B cell (primary cell): Measurements from ENCODE around the gene GADL1. TPM values are rescaled to one million over a fixed set of nuclear protein-coding genes. Genes with fewer than 3 reads are reported as not detected.

Source experiments
- ATAC-seq: fragments of 200-7000 bp; cut with Tn5 transposase; one replicate; pipeline ENCODE4 v1.10.0; 2021; ENCODE audit warnings: low read depth, mild to moderate bottlenecking, moderate number of reproducible peaks, moderate library complexity
- CTCF ChIA-PET: fragments of 350-600 bp; sonication (Branson Sonifier 250); formaldehyde crosslinking; loops from one replicate; lab custom pipeline; 2021; ENCODE audit warnings: antibody characterized with exemption, inconsistent platforms; lab: Charles Lee
- POLR2A ChIA-PET: fragments of 350-600 bp; sonication (Branson Sonifier 250); formaldehyde crosslinking; loops from one replicate; lab custom pipeline; 2021; ENCODE audit warnings: antibody characterized with exemption; lab: Charles Lee
- DNase-seq: peaks from one replicate; pipeline ENCODE4 v3.0.0; 2013
- H2AFZ ChIP-seq: 2 replicates; pipeline ENCODE4 v1.6.1; 2012; ENCODE audit warnings: mild to moderate bottlenecking, low read depth, low read length; ENCODE audit not compliant: insufficient read depth, poor library complexity, severe bottlenecking
- H3K27ac ChIP-seq, 2 donors: 1 replicate in 1 of 2; 2 replicates in 1 of 2; pipeline ENCODE4 v1.5.1; 2012 to 2013; ENCODE audit warnings: low read length in 2 of 2, mild to moderate bottlenecking in 2 of 2, moderate library complexity in 1 of 2
- H3K27me3 ChIP-seq, 4 experiments: fragments of 200-600 bp in 1 of 4; sonication (generic) in 1 of 4; replicated peaks in 1 of 4; 1 replicate in 2 of 4; 2 replicates in 2 of 4; pipeline versions ENCODE4 v1.6.1 to v1.7.0; 2013 to 2016; ENCODE audit warnings: low read length in 3 of 4, mild to moderate bottlenecking in 2 of 4, mixed read lengths in 1 of 4, moderate library complexity in 1 of 4; ENCODE audit not compliant: insufficient read depth in 4 of 4, control insufficient read depth in 3 of 4; ENCODE audit errors: control extremely low read depth in 1 of 4
- H3K36me3 ChIP-seq, 2 experiments: replicated peaks in 1 of 2; 1 replicate in 1 of 2; 2 replicates in 1 of 2; pipeline versions ENCODE4 v1.6.1 to v1.7.1; 2013; ENCODE audit warnings: low read length in 1 of 2; ENCODE audit not compliant: insufficient read depth in 2 of 2, control insufficient read depth in 1 of 2; ENCODE audit errors: control extremely low read depth in 1 of 2, extremely low read depth in 1 of 2
- H3K4me1 ChIP-seq, 2 donors: fragments of 200-600 bp in 1 of 2; sonication (generic) in 1 of 2; 1 replicate in 1 of 2; 2 replicates in 1 of 2; pipeline versions ENCODE4 v1.5.1 to v1.6.1; 2013 to 2017; ENCODE audit warnings: low read length in 2 of 2; ENCODE audit not compliant: control insufficient read depth in 2 of 2, insufficient read depth in 2 of 2
- H3K4me2 ChIP-seq: replicated peaks from 2 replicates; pipeline ENCODE3; 2012; ENCODE audit warnings: mild to moderate bottlenecking, low read depth, low read length; ENCODE audit not compliant: poor library complexity, severe bottlenecking
- H3K4me3 ChIP-seq, 5 experiments: fragments of 200-600 bp in 1 of 5; sonication (generic) in 1 of 5; 1 replicate in 3 of 5; 2 replicates in 2 of 5; pipeline versions ENCODE4 v1.5.1 to v1.7.0; 2011 to 2016; ENCODE audit warnings: low read length in 4 of 5, mild to moderate bottlenecking in 4 of 5, low read depth in 2 of 5, control low read depth in 1 of 5, moderate library complexity in 1 of 5; ENCODE audit not compliant: insufficient read depth in 1 of 5; ENCODE audit errors: control extremely low read depth in 1 of 5, extremely low read depth in 1 of 5
- H3K79me2 ChIP-seq: fragments of 200-600 bp; sonication (generic); one replicate; pipeline ENCODE4 v1.6.0; 2016; ENCODE audit warnings: low read length; ENCODE audit not compliant: control insufficient read depth, insufficient read depth
- H3K9ac ChIP-seq: fragments of 200-600 bp; sonication (generic); 2 replicates; pipeline ENCODE4 v1.6.1; 2017; ENCODE audit warnings: mild to moderate bottlenecking, low read length, moderate library complexity
- H3K9me3 ChIP-seq, 3 donors: one replicate each; pipeline versions ENCODE4 v1.6.1 to v1.7.1; 2013; ENCODE audit warnings: low read length in 2 of 3; ENCODE audit not compliant: control insufficient read depth in 2 of 3, insufficient read depth in 1 of 3; ENCODE audit errors: control extremely low read depth in 1 of 3
- H4K20me1 ChIP-seq: 2 replicates; pipeline ENCODE4 v1.6.0; 2012; ENCODE audit warnings: mild to moderate bottlenecking, low read length; ENCODE audit not compliant: insufficient read depth, control insufficient read depth, poor library complexity, severe bottlenecking
- H3K27ac Mint-ChIP-seq: one replicate; pipeline ENCODE4 v1.8.0; 2021; ENCODE audit warnings: mixed read lengths
- H3K27me3 Mint-ChIP-seq: one replicate; pipeline ENCODE4 v1.8.0; 2021; ENCODE audit warnings: mixed read lengths
- H3K4me1 Mint-ChIP-seq: one replicate; pipeline ENCODE4 v1.8.0; 2021; ENCODE audit warnings: mixed read lengths
- H3K4me3 Mint-ChIP-seq: one replicate; pipeline ENCODE4 v1.8.0; 2021; ENCODE audit warnings: mixed read lengths
- H3K9me3 Mint-ChIP-seq: one replicate; pipeline ENCODE4 v1.8.0; 2022; ENCODE audit warnings: mixed read lengths; ENCODE audit not compliant: insufficient read depth
- EZH2 ChIP-seq: IDR thresholded peaks from 2 replicates; pipeline ENCODE4 v1.6.1; 2012; ENCODE audit warnings: borderline replicate concordance, low read depth, mild to moderate bottlenecking, moderate library complexity, low read length; ENCODE audit not compliant: insufficient read depth, poor library complexity, severe bottlenecking
- WGBS: methylation state at CpG from one replicate; pipeline ENCODE4 v1.1.5; 2013; ENCODE audit warnings: missing lambda C conversion rate; ENCODE audit not compliant: insufficient coverage; 5-methylcytosine and 5-hydroxymethylcytosine counted together
- intact Hi-C: fragments of 100-400 bp; cut with micrococcal nuclease; formaldehyde crosslinking; loops from one replicate; pipeline ENCODE4 v1.10.0; 2022
- polyA plus RNA-seq: library from polyadenylated mRNA; depleted of rRNA; stranded (reverse); fragments of >200 nt; gene quantifications from 2 replicates; pipeline ENCODE4 v1.2.3, GENCODE V29; 2012
- total RNA-seq, 2 donors: library from RNA; stranded (reverse); fragments of 120-200 nt in 1 of 2; gene quantifications; 1 replicate in 1 of 2; 2 replicates in 1 of 2; pipeline versions ENCODE4 v1.2.3 to v1.2.4, GENCODE V29; 2013 to 2022
- TF ChIP-seq, protein P1 (sequence below): fragments of 200-600 bp; IDR thresholded peaks from one replicate; pipeline ENCODE4 v1.8.0; 2022; ENCODE audit warnings: antibody characterized with exemption, mild to moderate bottlenecking

Gene GADL1
- total and polyA plus RNA-seq, 2 donors (not counting 1 experiment from before 2014, with no cell fraction given): not detected

DNA sequence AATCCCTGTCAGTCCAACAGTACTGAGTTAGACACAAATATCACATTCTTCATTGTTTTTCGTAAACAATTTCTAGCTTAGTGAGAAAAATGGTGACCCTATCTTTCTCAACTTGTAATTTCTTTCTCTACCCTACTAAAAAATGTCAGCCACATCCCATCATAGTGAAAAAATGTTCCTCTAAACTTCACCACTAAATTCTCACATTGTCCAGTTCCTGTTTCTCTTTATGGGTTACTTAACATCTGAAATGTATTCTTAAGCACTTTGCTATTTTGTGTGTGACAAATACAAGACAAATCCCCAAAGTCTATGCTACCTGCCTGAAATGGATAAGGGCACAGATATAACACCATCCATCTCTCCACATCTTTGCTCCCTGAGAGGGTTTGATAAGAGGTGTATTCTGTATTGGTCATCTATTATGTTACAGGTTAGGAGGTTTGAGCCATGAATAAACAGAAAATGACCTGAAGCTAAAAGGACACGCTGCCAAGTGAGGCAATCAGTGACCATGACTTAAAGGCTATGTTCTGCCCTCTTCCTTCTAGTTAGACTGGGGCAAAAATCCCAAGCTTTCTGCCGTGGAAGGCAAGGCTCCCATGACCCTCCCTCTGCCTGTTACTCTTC is 118.2 kb downstream of the GADL1 start:
- Histone ChIP-seq H3K4me3 (no peak overlapping the region), H3K4me1 (no peaks in the 10 kb centered on the region), H3K4me2 (no peak overlapping the region), H3K9ac (no peak overlapping the region), H4K20me1 (no peaks in the 10 kb centered on the region), H3K27me3 (peaks cover 0 to 6% (median 0%) of the 10 kb centered on the region in 4 experiments), H3K36me3 (no peaks in the 10 kb centered on the region), H2AFZ (no peak overlapping the region), H3K79me2 (no peaks in the 10 kb centered on the region), H3K9me3 (no peaks in the 10 kb centered on the region), H3K27ac (no peak overlapping the region)
- no peak for DNase-seq
- ChIA-PET POLR2A (no interaction called here), CTCF (interaction anchor here (0.7 kb wide), 1 partner anchor 9 kb away, joined by 3 read pairs; no protein-coding TSS in a partner anchor)
- 100% methylated on average over 2 of the region's 3 CpGs for WGBS
- intact Hi-C loops: no loop called here
- ATAC-seq: no peak
- no peak for TF ChIP-seq EZH2
- TF ChIP-seq, protein P1, sequence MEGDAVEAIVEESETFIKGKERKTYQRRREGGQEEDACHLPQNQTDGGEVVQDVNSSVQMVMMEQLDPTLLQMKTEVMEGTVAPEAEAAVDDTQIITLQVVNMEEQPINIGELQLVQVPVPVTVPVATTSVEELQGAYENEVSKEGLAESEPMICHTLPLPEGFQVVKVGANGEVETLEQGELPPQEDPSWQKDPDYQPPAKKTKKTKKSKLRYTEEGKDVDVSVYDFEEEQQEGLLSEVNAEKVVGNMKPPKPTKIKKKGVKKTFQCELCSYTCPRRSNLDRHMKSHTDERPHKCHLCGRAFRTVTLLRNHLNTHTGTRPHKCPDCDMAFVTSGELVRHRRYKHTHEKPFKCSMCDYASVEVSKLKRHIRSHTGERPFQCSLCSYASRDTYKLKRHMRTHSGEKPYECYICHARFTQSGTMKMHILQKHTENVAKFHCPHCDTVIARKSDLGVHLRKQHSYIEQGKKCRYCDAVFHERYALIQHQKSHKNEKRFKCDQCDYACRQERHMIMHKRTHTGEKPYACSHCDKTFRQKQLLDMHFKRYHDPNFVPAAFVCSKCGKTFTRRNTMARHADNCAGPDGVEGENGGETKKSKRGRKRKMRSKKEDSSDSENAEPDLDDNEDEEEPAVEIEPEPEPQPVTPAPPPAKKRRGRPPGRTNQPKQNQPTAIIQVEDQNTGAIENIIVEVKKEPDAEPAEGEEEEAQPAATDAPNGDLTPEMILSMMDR: no peak
- H3K4me1 Mint-ChIP-seq: no peaks in the 10 kb centered on the region
- H3K27ac Mint-ChIP-seq: no peak overlapping the region
- H3K4me3 Mint-ChIP-seq: no peak overlapping the region
- H3K9me3 Mint-ChIP-seq: no peaks in the 10 kb centered on the region
- peaks cover 8% of the 10 kb centered on the region for H3K27me3 Mint-ChIP-seq

DNA sequence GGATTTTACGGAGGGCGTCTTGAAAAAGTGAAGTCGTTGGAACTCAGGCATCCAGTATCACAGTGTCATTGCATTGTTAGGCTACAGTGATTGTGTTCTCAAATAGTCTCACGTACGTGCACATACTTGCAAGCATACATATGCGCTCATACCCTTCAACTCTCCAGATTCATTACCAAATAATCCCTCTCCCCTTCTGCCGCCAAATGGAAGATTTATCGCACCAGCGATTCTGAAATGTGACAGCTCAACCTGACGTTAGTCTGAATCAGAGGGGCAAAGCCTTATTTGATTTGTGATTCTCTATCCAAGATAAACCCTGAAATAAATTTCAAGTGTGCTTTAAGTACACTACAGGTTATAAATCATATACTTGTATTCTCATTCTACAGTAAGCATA is 119.4 kb downstream of the GADL1 start:
- Histone ChIP-seq H3K79me2 (no peaks in the 10 kb centered on the region), H3K27me3 (peaks cover 0 to 4% (median 0%) of the 10 kb centered on the region in 4 experiments), H3K9me3 (no peaks in the 10 kb centered on the region), H3K4me1 (no peaks in the 10 kb centered on the region), H3K4me2 (no peak overlapping the region), H3K4me3 (no peak overlapping the region), H2AFZ (no peak overlapping the region), H4K20me1 (no peaks in the 10 kb centered on the region), H3K27ac (no peak overlapping the region), H3K36me3 (no peaks in the 10 kb centered on the region), H3K9ac (no peak overlapping the region)
- peaks cover 4% of the 10 kb centered on the region for H3K27me3 Mint-ChIP-seq
- TF ChIP-seq, protein P1: no peak
- no peak for TF ChIP-seq EZH2
- no peaks in the 10 kb centered on the region for H3K9me3 Mint-ChIP-seq
- no peak overlapping the region for H3K27ac Mint-ChIP-seq
- no peak for ATAC-seq
- 83% methylated on average over 3 of the region's 10 CpGs for WGBS
- DNase-seq: no peak
- POLR2A ChIA-PET: no interaction called here
- intact Hi-C loops: no loop called here
- CTCF ChIA-PET: no interaction called here
- no peaks in the 10 kb centered on the region for H3K4me1 Mint-ChIP-seq
- no peak overlapping the region for H3K4me3 Mint-ChIP-seq
